ENCODE measurements around the gene MKNK2. TPM values are rescaled to one million over a fixed set of nuclear protein-coding genes. Genes with fewer than 3 reads are reported as not detected.
A peak's percentile ranks its signal among the peaks of the same experiment; 100 is the strongest.
"Not testable (repeated sequence)": the region's sequence is repeated elsewhere in the genome, so short reads cannot be mapped to it uniquely, and the experiment has no call there.

MKNK2 gene
- total and polyA plus RNA-seq, 10 of the 15 experiments (the other 5 are each of a cell fraction or from before 2014, with no cell fraction given), result 9.6 to 365 (median 69.9) TPM

- not testable (repeated sequence) for H2AFZ ChIP-seq (ENCODE audit: control insufficient read depth, low read depth, low read length); H3K36me3 ChIP-seq (ENCODE audit: control insufficient read depth in 2 of 2, insufficient read depth in 2 of 2, low read length in 1 of 2); BruUV-seq (replicated peaks); FAIRE-seq; H3K9me3 ChIP-seq (replicated peaks; ENCODE audit: control insufficient read depth, insufficient read depth, low read length); H4K20me1 ChIP-seq (ENCODE audit: control insufficient read depth, insufficient read depth); H3K27me3 ChIP-seq (replicated peaks in 1 of 2; ENCODE audit: control insufficient read depth in 2 of 2, insufficient read depth in 2 of 2, low read length in 1 of 2)
- intact Hi-C loops (cut with micrococcal nuclease; ENCODE audit: unreplicated experiment) (loop anchor here (5.0 kb wide), 2 partner anchors 80 to 535 kb away; no protein-coding TSS in a partner anchor), in situ Hi-C loops (cut with MboI) (loop anchor here (10.0 kb wide), 1 partner anchor 822 kb away; the partner anchor contains the start of gene CIRBP)
- Histone ChIP-seq H3K4me2 (ENCODE audit: control insufficient read depth, insufficient read depth) (peak overlapping the region; percentile 36), H3K27ac (ENCODE audit: control insufficient read depth, insufficient read depth) (peak overlapping the region; percentile 93), H3K79me2 (ENCODE audit: control insufficient read depth, insufficient read depth, low read length) (peaks cover 77% of the 10 kb centered on the region), H3K4me1 (ENCODE audit: control insufficient read depth, insufficient read depth, low read length) (peaks cover 45% of the 10 kb centered on the region), H3K4me3 (peak overlapping the region; percentile 20; the same call in 1 of the 2 replicates), H3K9ac (ENCODE audit: control insufficient read depth, insufficient read depth, low read length) (peak overlapping the region; percentile 79)
- ChIA-PET POLR2A (interaction anchor here (0.6 to 3.8 kb wide), 6 partner anchors 25 to 521 kb away, joined by 3 to 38 read pairs (median 5); partner anchors contain the start of gene MKNK2), RAD21 (ENCODE audit: unreplicated experiment) (interaction anchor here (0.6 to 2.1 kb wide), 9 partner anchors 9 to 190 kb away, joined by 3 to 5 read pairs (median 4); partner anchors contain the start of gene AP3D1), SMC1A (ENCODE audit: uncharacterized antibody, unreplicated experiment) (interaction anchor here (0.6 to 2.2 kb wide), 3 partner anchors 35 to 366 kb away, joined by 3 to 12 read pairs (median 3); no protein-coding TSS in a partner anchor), CTCF (interaction anchor here (0.9 to 1.9 kb wide), 10 partner anchors 10 to 157 kb away, joined by 3 to 7 read pairs (median 3); no protein-coding TSS in a partner anchor)
- WGBS (ENCODE audit: insufficient coverage, insufficient replicate concordance, low lambda C conversion rate, missing lambda C conversion rate), result 2% methylated on average over 13 of the region's 13 CpGs
- ATAC-seq, result peak; percentile 2
- DNase-seq (ENCODE audit: low read depth, low spot score), result peak; percentile 91
- TF ChIP-seq NFIC (IDR thresholded peaks at IDR 0.05; ENCODE audit: low read depth, low read length) (peak; percentile 57; the same call in 1 of the 2 replicates), POLR2AphosphoS2 (IDR thresholded peaks at IDR 0.05; ENCODE audit: low read depth, low read length) (peak; percentile 37; the same call in 1 of the 2 replicates), IKZF1 (conservative IDR thresholded peaks at IDR 0.05) (peak; percentile 48; the same call in 1 of the 2 replicates), ETV6 (conservative IDR thresholded peaks at IDR 0.05 in 1 of 2, IDR thresholded peaks at IDR 0.05 in 1 of 2; ENCODE audit: borderline replicate concordance in 1 of 2, low read depth in 1 of 2) (peak in 1 of 2 experiments; percentile 27; a peak in 2 of 4 replicates), MYB (IDR thresholded peaks at IDR 0.05; ENCODE audit: borderline replicate concordance, low read depth, low read length) (peak; percentile 41; the same call in 1 of the 2 replicates), ATF7 (IDR thresholded peaks at IDR 0.05; ENCODE audit: low read depth) (peak; percentile 49; the same call in 1 of the 2 replicates), EP300 (IDR thresholded peaks at IDR 0.05; ENCODE audit: borderline replicate concordance in 1 of 2, control insufficient read depth in 1 of 2, low read depth in 2 of 2, low read length in 2 of 2) (peak in 1 of 2 experiments; percentile 65; a peak in 1 of 4 replicates), RUNX3 (IDR thresholded peaks at IDR 0.05; ENCODE audit: low read length) (peak; percentile 27), MLLT1 (IDR thresholded peaks at IDR 0.05) (peak; percentile 62), ZBED1 (IDR thresholded peaks at IDR 0.05; ENCODE audit: borderline replicate concordance) (peak; percentile 15; the same call in 1 of the 2 replicates), PAX5 (IDR thresholded peaks at IDR 0.05; ENCODE audit: borderline replicate concordance, low read depth, low read length) (peak; percentile 99), SKIL (IDR thresholded peaks at IDR 0.05; ENCODE audit: low read depth, poor library complexity, severe bottlenecking) (peak; percentile 58), HDGF (IDR thresholded peaks at IDR 0.05) (peak; percentile 92), MAX (IDR thresholded peaks at IDR 0.05; ENCODE audit: low read depth, low read length) (peak; percentile 28; the same call in 1 of the 2 replicates), MTA3 (IDR thresholded peaks at IDR 0.05; ENCODE audit: borderline replicate concordance, low read length) (peak; percentile 21), MEF2B (IDR thresholded peaks at IDR 0.05; ENCODE audit: partially characterized antibody, poor library complexity, severe bottlenecking) (peak; percentile 89), EED (IDR thresholded peaks at IDR 0.05; ENCODE audit: low read depth) (peak; percentile 41), CREB1 (IDR thresholded peaks at IDR 0.05; ENCODE audit: low read depth) (peak; percentile 50; the same call in 1 of the 2 replicates)
Measured at GRCh38 chr19:2086695-2087620, 35.9 kb upstream of the MKNK2 start.
